RWPE2 (cell line): ENCODE results near the gene RSAD2.
"Not testable (repeated sequence)": the region's sequence is repeated elsewhere in the genome, so short reads cannot be mapped to it uniquely, and the experiment has no call there.

Source experiments
- ATAC-seq: fragments of 200-7000 bp; cut with Tn5 transposase; 3 replicates; pipeline ENCODE4 v1.9.1; 2021; ENCODE audit warnings: low read depth
- DNase-seq: peaks from one replicate; pipeline ENCODE4 v3.0.0-alpha.2; 2020; ENCODE audit warnings: low spot score
- H3K27ac ChIP-seq: fragments of 450-650 bp; 2 replicates; pipeline ENCODE4 v1.5.1; 2017; ENCODE audit warnings: mild to moderate bottlenecking; ENCODE audit not compliant: poor library complexity, severe bottlenecking
- H3K27me3 ChIP-seq: fragments of 250-450 bp; sonication (Bioruptor Pico); 2 replicates; pipeline ENCODE4 v1.5.1; 2021; ENCODE audit warnings: mild to moderate bottlenecking, moderate library complexity; ENCODE audit not compliant: insufficient read depth, poor library complexity, severe bottlenecking
- H3K36me3 ChIP-seq: fragments of 250-450 bp; sonication (Bioruptor Pico); 2 replicates; pipeline ENCODE4 v1.5.1; 2020; ENCODE audit warnings: low read depth, mild to moderate bottlenecking, moderate library complexity
- H3K4me1 ChIP-seq: fragments of 250-450 bp; sonication (Bioruptor Pico); 2 replicates; pipeline ENCODE4 v1.5.1; 2021; ENCODE audit warnings: mild to moderate bottlenecking, moderate library complexity; ENCODE audit not compliant: insufficient read depth, poor library complexity, severe bottlenecking
- H3K4me3 ChIP-seq: fragments of 250-450 bp; sonication (Bioruptor Pico); 2 replicates; pipeline ENCODE4 v1.5.1; 2021; ENCODE audit warnings: mild to moderate bottlenecking, moderate library complexity; ENCODE audit not compliant: severe bottlenecking
- H3K9me3 ChIP-seq: fragments of 250-450 bp; sonication (Bioruptor Pico); 2 replicates; pipeline ENCODE4 v1.5.1; 2021; ENCODE audit warnings: mild to moderate bottlenecking, moderate library complexity; ENCODE audit not compliant: severe bottlenecking
- TF ChIP-seq, protein P1 (sequence below): fragments of 450-650 bp; IDR thresholded peaks from one replicate; pipeline ENCODE4 v1.5.1; 2017; ENCODE audit warnings: mild to moderate bottlenecking, moderate library complexity; ENCODE audit not compliant: poor library complexity, severe bottlenecking

The RSAD2 gene

DNA sequence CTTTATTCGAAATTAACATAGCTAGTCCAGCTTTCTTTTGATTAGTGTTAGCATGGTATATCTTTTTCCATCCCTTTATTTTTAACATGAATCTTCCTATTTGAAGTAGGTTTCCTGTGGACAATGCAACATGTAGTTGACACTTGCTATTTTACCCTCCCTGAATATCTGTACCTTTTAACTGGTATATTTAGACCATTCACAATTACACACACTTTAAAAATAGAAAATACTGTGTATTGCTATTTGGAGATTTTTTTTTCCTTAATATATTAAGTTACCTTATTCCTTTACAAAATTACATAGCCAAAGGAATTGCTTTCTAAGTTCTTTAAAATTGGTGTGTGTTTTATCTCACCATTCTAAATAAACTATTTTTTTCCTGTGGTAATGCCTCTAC, 54.6 kb downstream of the RSAD2 start:
- no peak for ATAC-seq
- H3K4me1 ChIP-seq = no peaks in the 10 kb centered on the region

DNA sequence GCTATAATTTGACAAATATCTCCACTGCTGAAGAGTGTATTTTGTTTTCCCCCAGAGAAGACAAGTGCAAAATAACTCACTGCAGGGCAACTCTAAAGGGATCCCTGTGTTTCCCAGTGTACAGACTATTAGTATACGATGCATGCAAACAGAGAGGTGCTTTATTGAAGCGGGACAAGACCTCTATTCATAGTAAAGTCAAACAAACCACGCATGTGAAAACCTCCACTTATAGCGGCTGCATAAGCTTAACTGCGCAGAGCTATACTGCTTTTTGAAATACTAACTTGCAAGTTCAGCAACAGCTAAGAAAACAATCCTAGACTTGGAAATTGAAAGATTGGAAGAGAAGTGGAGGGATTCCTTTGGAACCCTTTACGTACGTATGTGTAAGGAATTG, 55.3 kb downstream of the RSAD2 start:
- Histone ChIP-seq H3K4me3 (no peak overlapping the region), H3K36me3 (no peaks in the 10 kb centered on the region), H3K27ac (no peak overlapping the region), H3K27me3 (no peaks in the 10 kb centered on the region), H3K9me3 (no peaks in the 10 kb centered on the region), H3K4me1 (no peaks in the 10 kb centered on the region)
- DNase-seq (no peak), ATAC-seq (no peak)
- TF ChIP-seq, protein P1, sequence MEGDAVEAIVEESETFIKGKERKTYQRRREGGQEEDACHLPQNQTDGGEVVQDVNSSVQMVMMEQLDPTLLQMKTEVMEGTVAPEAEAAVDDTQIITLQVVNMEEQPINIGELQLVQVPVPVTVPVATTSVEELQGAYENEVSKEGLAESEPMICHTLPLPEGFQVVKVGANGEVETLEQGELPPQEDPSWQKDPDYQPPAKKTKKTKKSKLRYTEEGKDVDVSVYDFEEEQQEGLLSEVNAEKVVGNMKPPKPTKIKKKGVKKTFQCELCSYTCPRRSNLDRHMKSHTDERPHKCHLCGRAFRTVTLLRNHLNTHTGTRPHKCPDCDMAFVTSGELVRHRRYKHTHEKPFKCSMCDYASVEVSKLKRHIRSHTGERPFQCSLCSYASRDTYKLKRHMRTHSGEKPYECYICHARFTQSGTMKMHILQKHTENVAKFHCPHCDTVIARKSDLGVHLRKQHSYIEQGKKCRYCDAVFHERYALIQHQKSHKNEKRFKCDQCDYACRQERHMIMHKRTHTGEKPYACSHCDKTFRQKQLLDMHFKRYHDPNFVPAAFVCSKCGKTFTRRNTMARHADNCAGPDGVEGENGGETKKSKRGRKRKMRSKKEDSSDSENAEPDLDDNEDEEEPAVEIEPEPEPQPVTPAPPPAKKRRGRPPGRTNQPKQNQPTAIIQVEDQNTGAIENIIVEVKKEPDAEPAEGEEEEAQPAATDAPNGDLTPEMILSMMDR = no peak

More for the DNA sequence above, 54.6 kb downstream of the RSAD2 start:
- no peaks in the 10 kb centered on the region for H3K36me3 ChIP-seq
- no peak overlapping the region for H3K27ac ChIP-seq
- TF ChIP-seq, protein P1 = no peak
- DNase-seq = no peak
- H3K27me3 ChIP-seq = no peaks in the 10 kb centered on the region
- H3K9me3 ChIP-seq = no peaks in the 10 kb centered on the region
- no peak overlapping the region for H3K4me3 ChIP-seq

DNA sequence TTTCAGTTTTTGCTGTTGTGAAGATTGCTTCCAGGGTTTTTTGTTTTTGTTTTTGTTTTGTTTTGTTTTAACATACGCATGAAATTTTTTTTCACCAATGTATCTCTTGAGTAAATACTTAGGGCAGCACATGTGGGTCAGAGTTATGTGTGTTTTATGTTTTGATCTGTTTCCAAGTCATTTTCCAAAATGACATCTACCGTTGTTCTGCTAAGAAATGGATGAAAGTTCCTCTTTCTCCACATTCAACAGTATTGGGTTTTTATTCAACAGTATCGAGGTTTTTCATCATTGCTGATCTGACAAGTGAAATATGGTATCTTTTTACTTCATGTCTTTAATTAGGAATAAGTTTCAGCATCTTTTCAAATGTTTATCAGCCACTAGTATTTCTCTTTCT, 56.3 kb downstream of the RSAD2 start:
- H3K27ac ChIP-seq = no peak overlapping the region
- no peaks in the 10 kb centered on the region for H3K4me1 ChIP-seq
- H3K27me3 ChIP-seq = no peaks in the 10 kb centered on the region
- H3K9me3 ChIP-seq = no peaks in the 10 kb centered on the region
- H3K4me3 ChIP-seq = no peak overlapping the region
- DNase-seq (no peak), ATAC-seq (no peak)
- TF ChIP-seq, protein P1 = no peak
- no peaks in the 10 kb centered on the region for H3K36me3 ChIP-seq

DNA sequence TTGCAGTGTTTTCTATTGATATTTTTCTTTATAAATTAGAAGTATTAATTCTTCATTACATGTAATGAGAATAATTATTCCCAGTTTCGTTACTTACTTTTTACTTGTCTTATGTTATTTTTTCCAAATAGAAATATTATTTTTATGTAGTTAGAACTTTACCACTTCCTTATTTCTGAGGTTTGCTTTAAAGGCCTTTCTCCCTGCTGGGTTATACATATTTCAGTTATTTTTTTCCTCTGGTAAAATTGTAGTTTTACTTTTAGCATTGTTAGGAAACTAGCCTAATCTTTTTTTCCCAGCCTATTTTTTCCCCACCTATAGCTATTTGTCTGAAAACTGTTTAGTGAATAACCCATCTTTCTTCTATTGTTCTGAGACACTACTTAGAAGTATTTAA, 56.8 kb downstream of the RSAD2 start:
- ATAC-seq = no peak
- Histone ChIP-seq H3K4me3 (no peak overlapping the region), H3K27ac (no peak overlapping the region), H3K27me3 (no peaks in the 10 kb centered on the region), H3K4me1 (no peaks in the 10 kb centered on the region), H3K9me3 (no peaks in the 10 kb centered on the region), H3K36me3 (no peaks in the 10 kb centered on the region)
- TF ChIP-seq, protein P1 = no peak
- DNase-seq = no peak

DNA sequence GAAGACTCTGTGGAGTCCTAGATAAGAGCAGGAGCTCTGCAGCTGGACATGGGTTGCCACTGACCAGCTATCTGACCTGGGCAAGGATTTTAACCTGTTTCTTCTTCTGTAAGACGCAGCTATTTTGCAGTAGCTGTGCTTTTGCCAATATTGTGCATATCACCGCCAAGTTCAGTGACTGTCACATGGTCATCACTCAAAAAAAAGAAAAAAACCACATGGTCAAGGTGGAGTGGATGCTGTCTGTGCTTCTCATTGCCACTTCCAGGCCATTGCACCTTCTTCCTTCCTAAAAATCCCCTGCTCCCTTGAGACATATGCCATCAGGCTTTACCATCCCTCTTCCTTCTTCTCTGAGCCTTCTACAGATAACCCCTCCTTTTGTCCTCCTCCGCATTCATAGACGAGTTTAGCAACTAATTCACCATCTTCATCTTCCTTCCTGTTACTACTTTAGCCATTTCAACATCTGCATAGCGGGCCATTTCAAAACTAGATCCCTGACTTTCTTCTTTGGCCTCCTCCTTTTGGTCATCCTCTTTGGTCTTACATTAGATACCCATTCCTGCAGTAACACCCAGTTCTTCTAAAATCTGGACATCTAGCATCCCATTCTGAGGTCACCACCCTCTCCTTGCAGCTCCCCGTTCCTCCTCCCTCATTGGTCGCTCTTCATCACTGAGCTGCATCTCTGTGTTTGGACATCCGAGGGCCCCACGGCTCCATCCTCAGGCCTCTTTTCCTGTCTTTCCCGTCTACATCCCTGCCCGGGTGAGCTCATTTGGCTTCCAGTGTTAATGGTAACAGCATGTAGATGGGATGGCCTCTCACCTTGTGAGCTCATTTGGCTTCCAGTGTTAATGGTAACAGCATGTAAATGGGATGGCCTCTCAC, 57.4 kb downstream of the RSAD2 start:
- Histone ChIP-seq H3K4me3 (no peak overlapping the region), H3K4me1 (no peaks in the 10 kb centered on the region), H3K9me3 (no peaks in the 10 kb centered on the region), H3K27ac (no peak overlapping the region), H3K36me3 (no peaks in the 10 kb centered on the region), H3K27me3 (no peaks in the 10 kb centered on the region)
- DNase-seq (no peak), ATAC-seq (no peak)
- TF ChIP-seq, protein P1 = no peak

DNA sequence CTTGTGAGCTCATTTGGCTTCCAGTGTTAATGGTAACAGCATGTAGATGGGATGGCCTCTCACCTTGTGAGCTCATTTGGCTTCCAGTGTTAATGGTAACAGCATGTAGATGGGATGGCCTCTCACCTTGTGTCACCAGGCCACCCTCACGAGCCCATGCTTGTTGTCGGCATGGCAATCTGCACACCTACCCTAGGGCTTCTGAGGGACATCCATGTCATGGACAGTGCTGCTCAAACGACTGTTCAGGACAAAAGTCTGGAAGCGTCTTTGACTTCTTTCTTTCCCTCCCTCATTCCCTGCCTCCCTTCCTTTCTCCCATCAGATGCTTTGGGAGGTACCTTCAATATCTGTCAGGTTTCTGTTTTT, 58.1 kb downstream of the RSAD2 start:
- H3K9me3 ChIP-seq, DNase-seq, ATAC-seq, H3K27me3 ChIP-seq, H3K36me3 ChIP-seq, H3K4me1 ChIP-seq, H3K27ac ChIP-seq, H3K4me3 ChIP-seq: not testable (repeated sequence)
